Measurements from ENCODE around the gene ADAP1. TPM values are rescaled to one million over a fixed set of nuclear protein-coding genes. Genes with fewer than 3 reads are reported as not detected.
"Not testable (repeated sequence)": the region's sequence is repeated elsewhere in the genome, so short reads cannot be mapped to it uniquely, and the experiment has no call there.

Gene ADAP1
- total RNA-seq, 2 donors from 2014 or later = 24.5 to 24.6 TPM

DNA sequence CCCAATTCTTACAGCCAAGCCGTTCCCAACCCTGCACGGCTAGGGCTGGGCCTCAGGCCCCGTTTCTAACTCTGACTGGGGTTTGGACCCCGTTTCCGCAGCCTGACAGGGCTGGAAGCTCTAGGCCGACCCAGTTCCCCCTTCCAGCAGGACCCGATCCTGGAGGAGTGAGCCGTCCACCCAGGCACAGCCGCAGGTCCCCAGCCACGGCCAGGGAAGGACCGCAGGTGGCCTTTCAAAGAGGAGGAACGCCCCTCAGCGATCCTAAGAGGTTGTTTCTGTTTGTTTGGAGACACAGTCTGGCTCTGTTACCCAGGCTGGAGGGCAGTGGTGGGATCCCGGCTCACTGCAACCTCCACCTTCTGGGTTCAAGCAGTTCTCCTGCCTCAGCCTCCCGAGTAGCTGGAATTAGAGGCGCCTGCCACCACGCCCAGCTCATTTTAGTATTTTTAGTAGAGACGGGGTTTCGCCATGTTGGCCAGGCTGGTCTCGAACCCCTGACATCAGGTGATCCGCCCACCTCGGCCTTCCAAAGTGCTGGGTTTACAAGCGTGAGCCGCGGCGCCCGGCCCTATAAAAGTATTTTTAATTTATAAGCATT lies 78.9 kb downstream of the ADAP1 start:
- peak overlapping the region; percentile 69 for H3K4me3 ChIP-seq
- no peak for ATAC-seq (ENCODE audit: insufficient number of reproducible peaks, low FRiP score, low read depth)

DNA sequence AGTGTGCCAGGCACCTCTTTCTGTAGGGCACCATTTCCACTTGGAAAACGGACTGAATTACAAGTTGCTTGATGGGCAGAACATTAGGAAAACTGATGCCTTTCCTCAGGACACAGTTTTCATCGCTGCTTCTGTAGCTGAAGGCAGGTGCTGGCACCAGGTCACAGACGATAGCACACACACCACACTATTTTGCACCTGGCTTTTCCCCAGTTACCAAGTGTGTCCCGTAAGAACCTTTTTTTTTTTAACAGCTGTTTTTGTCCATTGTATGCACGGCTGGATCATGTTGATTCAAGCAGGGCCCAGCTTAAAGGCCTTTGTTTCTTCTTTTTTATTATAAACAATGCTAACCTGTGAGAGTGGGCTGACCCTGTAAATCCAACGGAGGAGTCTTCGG lies 79.4 kb downstream of the ADAP1 start:
- ATAC-seq (ENCODE audit: insufficient number of reproducible peaks, low FRiP score, low read depth) = no peak
- peaks cover 22% of the 10 kb centered on the region for H3K36me3 ChIP-seq
- H3K27me3 ChIP-seq (replicated peaks; ENCODE audit: insufficient read depth) = no peaks in the 10 kb centered on the region
- TF ChIP-seq, protein P1, sequence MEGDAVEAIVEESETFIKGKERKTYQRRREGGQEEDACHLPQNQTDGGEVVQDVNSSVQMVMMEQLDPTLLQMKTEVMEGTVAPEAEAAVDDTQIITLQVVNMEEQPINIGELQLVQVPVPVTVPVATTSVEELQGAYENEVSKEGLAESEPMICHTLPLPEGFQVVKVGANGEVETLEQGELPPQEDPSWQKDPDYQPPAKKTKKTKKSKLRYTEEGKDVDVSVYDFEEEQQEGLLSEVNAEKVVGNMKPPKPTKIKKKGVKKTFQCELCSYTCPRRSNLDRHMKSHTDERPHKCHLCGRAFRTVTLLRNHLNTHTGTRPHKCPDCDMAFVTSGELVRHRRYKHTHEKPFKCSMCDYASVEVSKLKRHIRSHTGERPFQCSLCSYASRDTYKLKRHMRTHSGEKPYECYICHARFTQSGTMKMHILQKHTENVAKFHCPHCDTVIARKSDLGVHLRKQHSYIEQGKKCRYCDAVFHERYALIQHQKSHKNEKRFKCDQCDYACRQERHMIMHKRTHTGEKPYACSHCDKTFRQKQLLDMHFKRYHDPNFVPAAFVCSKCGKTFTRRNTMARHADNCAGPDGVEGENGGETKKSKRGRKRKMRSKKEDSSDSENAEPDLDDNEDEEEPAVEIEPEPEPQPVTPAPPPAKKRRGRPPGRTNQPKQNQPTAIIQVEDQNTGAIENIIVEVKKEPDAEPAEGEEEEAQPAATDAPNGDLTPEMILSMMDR (IDR thresholded peaks at IDR 0.05) = no peak
- H3K4me3 ChIP-seq = no peak overlapping the region
- H3K27ac ChIP-seq = peak overlapping the region in 1 of 2 donors; percentile 70
- H3K4me1 ChIP-seq (ENCODE audit: control insufficient read depth in 1 of 2, low read depth in 2 of 2) = peaks cover 9 to 42% of the 10 kb centered on the region in 2 donors
- no peaks in the 10 kb centered on the region for H3K9me3 ChIP-seq
- DNase-seq (ENCODE audit: low spot score) = no peak

More for the DNA sequence above, 78.9 kb downstream of the ADAP1 start:
- no peak for DNase-seq (ENCODE audit: low spot score)
- Histone ChIP-seq H3K36me3 (peaks cover 20% of the 10 kb centered on the region), H3K9me3 (no peaks in the 10 kb centered on the region), H3K27me3 (replicated peaks; ENCODE audit: insufficient read depth) (no peaks in the 10 kb centered on the region), H3K27ac (peak overlapping the region; percentile 70), H3K4me1 (ENCODE audit: control insufficient read depth in 1 of 2, low read depth in 2 of 2) (peaks cover 9 to 43% of the 10 kb centered on the region in 2 donors)
- TF ChIP-seq, protein P1 (IDR thresholded peaks at IDR 0.05) = no peak

DNA sequence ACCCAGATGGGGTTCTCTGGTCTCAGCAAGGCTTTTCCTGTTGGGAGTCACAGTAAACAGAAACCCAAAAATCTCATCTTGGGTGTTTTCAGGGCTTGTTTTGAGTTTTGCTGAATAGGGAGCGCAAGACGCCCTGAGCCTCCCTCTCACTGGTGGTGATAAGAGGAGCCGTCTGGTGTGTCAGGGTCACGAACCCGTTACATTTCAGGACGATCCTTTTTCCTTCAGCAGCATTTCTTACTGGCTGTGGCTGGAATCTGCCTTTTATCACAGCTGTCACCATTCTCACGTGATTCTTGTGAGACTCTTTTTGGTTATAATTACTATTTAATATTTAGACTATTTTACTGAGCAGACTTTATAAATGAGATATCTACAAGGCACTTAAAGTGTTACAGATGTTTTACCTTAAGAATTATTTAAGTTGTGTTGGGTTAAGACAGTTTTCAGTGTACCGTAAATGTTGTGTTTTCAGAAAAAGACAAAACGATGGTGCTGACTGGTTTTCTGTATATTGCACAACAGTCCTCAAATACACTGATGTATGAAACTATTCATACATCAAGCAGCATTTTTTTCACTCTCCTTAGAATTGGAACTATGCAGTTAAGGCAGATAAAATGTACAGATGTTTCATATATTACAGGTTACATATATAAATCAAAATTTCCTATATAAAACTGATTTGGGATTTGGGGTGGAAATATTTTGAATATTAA lies 80.3 kb downstream of the ADAP1 start:
- Histone ChIP-seq H3K27ac (peak overlapping the region; percentile 25 to 30), H3K9me3 (no peaks in the 10 kb centered on the region), H3K4me1 (ENCODE audit: control insufficient read depth in 1 of 2, low read depth in 2 of 2) (peaks cover 12 to 39% of the 10 kb centered on the region in 2 donors), H3K4me3 (no peak overlapping the region), H3K36me3 (peaks cover 30% of the 10 kb centered on the region), H3K27me3 (replicated peaks; ENCODE audit: insufficient read depth) (no peaks in the 10 kb centered on the region)
- DNase-seq (ENCODE audit: low spot score) (no peak), ATAC-seq (ENCODE audit: insufficient number of reproducible peaks, low FRiP score, low read depth) (no peak)
- TF ChIP-seq, protein P1 (IDR thresholded peaks at IDR 0.05) = no peak

DNA sequence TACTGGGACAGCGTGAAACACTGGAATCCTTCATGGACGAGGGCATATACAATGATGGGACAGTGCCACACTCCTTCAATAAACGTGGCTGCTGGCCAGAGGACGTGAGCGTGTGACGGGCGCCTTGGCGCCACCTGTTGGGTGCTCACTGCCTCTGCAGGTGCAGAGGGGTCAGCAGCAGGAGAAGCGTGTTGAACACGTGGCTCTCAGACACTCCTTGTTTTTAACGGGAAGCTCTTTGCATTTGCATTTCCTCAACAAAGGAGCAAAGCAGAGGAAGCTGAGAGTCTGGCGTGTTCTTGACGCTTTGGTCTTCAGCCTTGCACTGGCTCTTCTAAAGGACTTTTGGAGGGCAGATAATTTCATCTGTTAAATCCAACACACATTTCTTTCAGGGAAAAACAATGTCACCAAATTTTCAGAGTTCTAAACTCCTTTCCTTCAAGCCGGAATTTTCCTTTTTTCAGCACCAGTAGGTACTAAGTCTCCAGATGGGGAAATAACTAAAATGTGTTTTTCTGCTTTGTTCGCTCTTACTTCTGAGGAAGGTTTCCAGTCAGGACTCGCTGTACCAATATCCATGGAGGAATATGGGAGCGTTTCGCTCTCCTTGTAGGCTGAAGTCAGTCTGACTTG lies 81.0 kb downstream of the ADAP1 start:
- no peak overlapping the region for H3K4me3 ChIP-seq
- no peaks in the 10 kb centered on the region for H3K9me3 ChIP-seq
- peak; percentile 49 for DNase-seq (ENCODE audit: low spot score)
- no peak for ATAC-seq (ENCODE audit: insufficient number of reproducible peaks, low FRiP score, low read depth)
- TF ChIP-seq, protein P1 (IDR thresholded peaks at IDR 0.05) = peak; percentile 87
- peaks cover 28% of the 10 kb centered on the region for H3K36me3 ChIP-seq
- H3K4me1 ChIP-seq (ENCODE audit: control insufficient read depth in 1 of 2, low read depth in 2 of 2) = peaks cover 14 to 36% of the 10 kb centered on the region in 2 donors
- no peaks in the 10 kb centered on the region for H3K27me3 ChIP-seq (replicated peaks; ENCODE audit: insufficient read depth)
- peak overlapping the region; percentile 30 to 70 for H3K27ac ChIP-seq

DNA sequence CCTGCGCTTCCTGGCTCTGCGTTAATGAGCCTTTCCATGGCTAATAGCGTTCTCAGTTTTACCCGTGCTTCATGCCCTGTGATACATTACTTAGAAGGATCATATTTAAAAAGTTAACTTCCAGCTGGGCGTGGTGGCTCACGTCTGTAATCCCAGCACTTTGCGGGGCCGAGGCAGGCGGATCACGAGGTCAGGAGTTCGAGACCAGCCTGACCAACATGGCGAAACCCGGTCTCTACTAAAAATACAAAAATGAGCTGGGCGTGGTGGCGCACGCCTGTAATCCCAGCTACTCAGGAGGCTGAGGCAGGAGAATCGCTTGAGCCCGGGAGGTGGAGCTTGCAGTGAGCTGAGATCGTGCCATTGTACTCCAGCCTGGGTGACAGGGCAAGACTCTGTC lies 81.8 kb downstream of the ADAP1 start:
- H3K27me3 ChIP-seq (replicated peaks; ENCODE audit: insufficient read depth); DNase-seq (ENCODE audit: low spot score); H3K4me3 ChIP-seq; H3K9me3 ChIP-seq; ATAC-seq (ENCODE audit: insufficient number of reproducible peaks, low FRiP score, low read depth): not testable (repeated sequence)
- H3K27ac ChIP-seq = peak overlapping the region; percentile 30 to 70
- peaks cover 17 to 36% of the 10 kb centered on the region in 2 donors for H3K4me1 ChIP-seq (ENCODE audit: control insufficient read depth in 1 of 2, low read depth in 2 of 2)
- peaks cover 28% of the 10 kb centered on the region for H3K36me3 ChIP-seq

Measured in thoracic aorta (tissue), 2 donors.